SH-SY5Y (cell line): ENCODE data around the gene CHKA.

Experiments
- GATA2 ChIP-seq: IDR thresholded peaks from 2 replicates; pipeline ENCODE4 v1.6.1; 2011; ENCODE audit warnings: mild to moderate bottlenecking, low read depth, low read length
- GATA3 ChIP-seq: IDR thresholded peaks from 2 replicates; pipeline ENCODE4 v1.6.1; 2011; ENCODE audit warnings: low read depth, mild to moderate bottlenecking, low read length, moderate library complexity

GRCh38 chr11:68090706-68091105, 30.5 kb downstream of the CHKA start:
- TF ChIP-seq GATA2 (no peak), GATA3 (no peak)
